BE2C (cell line): ENCODE measurements around the gene FIBP.
"Not testable (repeated sequence)": the region's sequence is repeated elsewhere in the genome, so short reads cannot be mapped to it uniquely, and the experiment has no call there.

Source experiments
- DNase-seq: peaks from one replicate; pipeline ENCODE4 v3.0.0-alpha.2; 2020
- H3K27me3 ChIP-seq: fragments of 250-450 bp; sonication (Bioruptor Pico); 2 replicates; pipeline ENCODE4 v1.5.1; 2020; ENCODE audit warnings: mild to moderate bottlenecking
- H3K36me3 ChIP-seq: fragments of 250-450 bp; sonication (Bioruptor Pico); 2 replicates; pipeline ENCODE4 v1.5.1; 2020; ENCODE audit warnings: mild to moderate bottlenecking
- H3K4me1 ChIP-seq: fragments of 250-450 bp; sonication (Bioruptor Pico); 2 replicates; pipeline ENCODE4 v1.5.1; 2020
- H3K4me3 ChIP-seq: 2 replicates; pipeline ENCODE4 v1.5.1; 2011; ENCODE audit warnings: low read depth, low read length
- H3K9me3 ChIP-seq: fragments of 250-450 bp; sonication (Bioruptor Pico); 2 replicates; pipeline ENCODE4 v1.5.1; 2020
- TF ChIP-seq, protein P1 (sequence below): IDR thresholded peaks from 2 replicates; pipeline ENCODE4 v1.5.1; 2012; ENCODE audit warnings: mild to moderate bottlenecking, low read depth, low read length

Gene FIBP

DNA sequence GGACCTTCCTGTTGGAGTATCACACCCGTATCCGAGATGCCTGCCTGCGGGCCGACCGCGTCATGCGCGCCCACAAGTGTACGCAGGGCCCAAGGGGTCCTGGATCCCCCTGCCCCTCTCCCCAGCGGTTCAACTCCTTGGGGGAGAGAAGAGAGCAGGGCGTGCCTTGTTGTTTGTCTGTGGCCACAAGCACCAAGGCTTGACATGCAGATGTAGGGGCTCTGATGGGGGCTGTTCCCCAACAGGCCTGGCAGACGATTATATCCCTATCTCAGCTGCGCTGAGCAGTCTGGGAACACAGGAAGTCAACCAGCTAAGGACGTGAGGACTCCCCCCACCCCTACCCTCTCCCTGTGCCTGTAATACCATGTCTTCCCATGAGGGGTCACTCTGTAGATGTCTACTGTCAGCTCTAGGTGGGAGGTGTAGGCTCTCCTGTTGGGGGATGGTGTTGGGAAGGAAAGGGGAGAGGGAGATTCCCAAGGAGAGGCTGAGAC, 37.1 kb downstream of the FIBP start:
- no peak for DNase-seq
- Histone ChIP-seq H3K4me3 (no peak overlapping the region), H3K4me1 (no peaks in the 10 kb centered on the region), H3K9me3 (no peaks in the 10 kb centered on the region), H3K27me3 (no peaks in the 10 kb centered on the region), H3K36me3 (peaks cover 41% of the 10 kb centered on the region)
- TF ChIP-seq, protein P1, sequence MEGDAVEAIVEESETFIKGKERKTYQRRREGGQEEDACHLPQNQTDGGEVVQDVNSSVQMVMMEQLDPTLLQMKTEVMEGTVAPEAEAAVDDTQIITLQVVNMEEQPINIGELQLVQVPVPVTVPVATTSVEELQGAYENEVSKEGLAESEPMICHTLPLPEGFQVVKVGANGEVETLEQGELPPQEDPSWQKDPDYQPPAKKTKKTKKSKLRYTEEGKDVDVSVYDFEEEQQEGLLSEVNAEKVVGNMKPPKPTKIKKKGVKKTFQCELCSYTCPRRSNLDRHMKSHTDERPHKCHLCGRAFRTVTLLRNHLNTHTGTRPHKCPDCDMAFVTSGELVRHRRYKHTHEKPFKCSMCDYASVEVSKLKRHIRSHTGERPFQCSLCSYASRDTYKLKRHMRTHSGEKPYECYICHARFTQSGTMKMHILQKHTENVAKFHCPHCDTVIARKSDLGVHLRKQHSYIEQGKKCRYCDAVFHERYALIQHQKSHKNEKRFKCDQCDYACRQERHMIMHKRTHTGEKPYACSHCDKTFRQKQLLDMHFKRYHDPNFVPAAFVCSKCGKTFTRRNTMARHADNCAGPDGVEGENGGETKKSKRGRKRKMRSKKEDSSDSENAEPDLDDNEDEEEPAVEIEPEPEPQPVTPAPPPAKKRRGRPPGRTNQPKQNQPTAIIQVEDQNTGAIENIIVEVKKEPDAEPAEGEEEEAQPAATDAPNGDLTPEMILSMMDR, result peak; percentile 74

DNA sequence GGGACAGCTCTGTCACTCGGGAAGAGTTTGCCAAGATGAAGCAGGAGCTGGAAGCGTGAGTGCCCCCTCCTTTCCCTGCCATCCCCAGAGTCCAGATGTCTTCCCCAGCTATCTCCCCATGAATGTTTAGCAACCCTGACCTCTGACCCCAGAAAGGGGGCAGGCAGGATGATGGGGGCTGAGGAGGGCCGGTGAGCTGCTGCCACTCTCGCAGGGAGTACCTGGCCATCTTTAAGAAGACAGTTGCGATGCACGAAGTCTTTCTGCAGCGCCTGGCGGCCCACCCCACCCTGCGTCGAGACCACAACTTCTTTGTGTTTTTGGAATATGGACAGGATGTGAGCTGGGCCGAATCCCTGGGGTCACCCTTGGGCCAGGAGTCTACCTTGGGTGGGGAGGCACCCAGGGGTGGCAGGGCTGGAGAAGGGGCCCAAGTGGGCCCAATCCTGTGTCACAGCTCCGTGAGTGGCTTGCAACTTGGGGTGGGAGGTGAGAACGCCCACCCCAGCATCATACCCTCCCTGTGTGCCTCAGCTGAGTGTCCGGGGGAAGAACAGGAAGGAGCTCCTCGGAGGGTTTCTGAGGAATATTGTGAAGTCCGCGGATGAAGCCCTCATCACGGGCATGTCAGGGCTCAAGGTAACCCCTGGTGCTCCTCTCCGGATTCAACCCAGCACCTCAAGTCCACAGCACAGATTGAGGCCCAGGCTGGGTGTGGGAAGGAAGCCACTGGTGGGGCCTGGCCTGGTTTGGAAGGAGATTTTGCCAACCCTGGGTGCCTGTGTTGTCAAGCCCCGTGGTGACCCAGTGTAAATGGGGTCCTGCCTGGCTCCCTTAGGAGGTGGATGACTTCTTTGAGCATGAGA, 37.8 kb downstream of the FIBP start:
- no peaks in the 10 kb centered on the region for H3K4me1 ChIP-seq
- H3K9me3 ChIP-seq, result no peaks in the 10 kb centered on the region
- H3K27me3 ChIP-seq, result no peaks in the 10 kb centered on the region
- H3K4me3 ChIP-seq, result no peak overlapping the region
- no peak for DNase-seq
- H3K36me3 ChIP-seq, result peaks cover 34% of the 10 kb centered on the region
- TF ChIP-seq, protein P1, result no peak

DNA sequence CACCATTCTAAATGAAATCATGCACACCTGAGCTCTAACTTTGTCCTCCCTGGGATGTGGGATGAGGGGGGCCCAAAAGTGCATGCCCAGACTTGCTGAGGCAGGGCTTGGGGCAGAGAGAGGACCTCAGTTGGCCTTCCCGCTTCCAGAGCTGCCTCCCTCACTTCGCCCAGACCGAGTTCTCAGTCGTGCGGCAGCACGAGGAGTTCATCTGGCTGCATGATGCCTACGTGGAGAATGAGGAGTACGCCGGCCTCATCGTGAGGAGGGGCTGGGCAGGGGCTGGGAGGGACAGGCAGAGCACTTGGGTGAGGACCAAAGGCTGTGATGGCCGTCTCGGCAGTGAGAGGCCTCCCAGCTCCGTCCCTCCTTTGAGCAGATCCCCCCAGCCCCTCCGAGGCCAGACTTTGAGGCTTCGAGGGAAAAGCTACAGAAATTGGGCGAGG, 38.5 kb downstream of the FIBP start:
- H3K9me3 ChIP-seq, result no peaks in the 10 kb centered on the region
- TF ChIP-seq, protein P1, result no peak

DNA sequence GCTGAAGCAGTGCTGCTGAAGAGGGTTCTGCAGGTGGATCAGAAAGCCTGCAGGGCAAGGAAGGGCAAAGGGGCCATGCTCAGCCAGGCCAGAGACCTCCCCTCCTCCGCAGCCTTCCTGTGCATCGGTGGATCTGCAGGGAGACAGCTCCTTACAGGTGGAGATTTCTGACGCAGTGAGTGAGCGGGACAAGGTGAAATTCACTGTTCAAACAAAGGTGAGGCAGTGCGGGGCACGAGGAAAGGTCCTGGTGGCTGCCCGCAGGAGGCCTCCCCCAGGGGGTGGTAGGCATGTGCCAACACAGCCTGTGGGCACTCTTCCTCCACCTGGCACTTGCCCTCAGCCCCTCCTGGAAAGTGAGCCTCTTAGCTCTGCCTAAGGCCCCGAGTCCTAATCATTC, 38.9 kb downstream of the FIBP start:
- H3K36me3 ChIP-seq, result peaks cover 29% of the 10 kb centered on the region
- TF ChIP-seq, protein P1, result no peak
- no peak overlapping the region for H3K4me3 ChIP-seq
- no peaks in the 10 kb centered on the region for H3K9me3 ChIP-seq
- no peaks in the 10 kb centered on the region for H3K27me3 ChIP-seq
- no peaks in the 10 kb centered on the region for H3K4me1 ChIP-seq
- DNase-seq, result no peak

More for the DNA sequence above, 38.5 kb downstream of the FIBP start:
- DNase-seq, result no peak
- no peak overlapping the region for H3K4me3 ChIP-seq
- no peaks in the 10 kb centered on the region for H3K4me1 ChIP-seq
- H3K36me3 ChIP-seq, result peaks cover 30% of the 10 kb centered on the region
- no peaks in the 10 kb centered on the region for H3K27me3 ChIP-seq

DNA sequence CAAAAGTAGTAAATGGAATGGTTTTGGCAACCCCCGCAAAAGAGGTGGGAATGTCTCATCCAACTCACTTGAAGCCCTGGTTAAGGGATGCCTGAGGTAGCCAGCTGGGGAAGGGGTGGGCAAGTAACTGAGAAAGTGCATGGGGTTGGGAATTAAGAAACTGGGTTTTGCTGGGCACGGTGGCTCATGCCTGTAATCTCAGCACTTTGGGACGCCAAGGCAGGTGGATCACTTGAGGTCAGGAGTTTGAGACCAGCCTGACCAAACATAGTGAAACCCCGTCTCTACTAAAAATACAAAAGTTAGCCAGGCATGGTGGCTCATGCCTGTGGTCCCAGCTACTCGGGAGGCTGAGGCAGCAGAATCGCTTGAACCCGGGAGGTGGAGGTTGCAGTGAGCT, 39.6 kb downstream of the FIBP start:
- not testable (repeated sequence) for H3K9me3 ChIP-seq, H3K4me1 ChIP-seq, H3K4me3 ChIP-seq, H3K27me3 ChIP-seq, DNase-seq
- H3K36me3 ChIP-seq, result peaks cover 22% of the 10 kb centered on the region

DNA sequence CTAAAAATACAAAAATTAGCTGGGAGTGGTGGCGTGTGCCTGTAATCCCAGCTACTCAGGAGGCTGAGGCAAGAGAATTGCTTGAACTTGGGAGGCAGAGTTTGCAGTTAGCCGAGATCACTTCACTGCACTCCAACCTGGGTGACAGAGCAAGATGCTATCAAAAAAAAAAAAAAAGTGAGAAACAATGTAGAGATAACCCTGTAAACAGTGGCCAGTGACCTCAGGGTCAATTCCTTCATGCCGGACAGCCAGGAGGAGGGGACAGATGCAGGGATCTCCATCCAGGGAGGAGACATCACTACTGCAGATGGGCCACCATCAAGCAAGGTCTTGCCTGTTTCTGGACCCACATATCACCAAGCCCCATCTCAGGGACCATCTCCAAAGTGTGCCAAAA, 40.5 kb downstream of the FIBP start:
- no peak overlapping the region for H3K4me3 ChIP-seq
- no peak for DNase-seq
- H3K9me3 ChIP-seq, result no peaks in the 10 kb centered on the region
- H3K4me1 ChIP-seq, result no peaks in the 10 kb centered on the region
- TF ChIP-seq, protein P1, result no peak
- H3K27me3 ChIP-seq, result no peaks in the 10 kb centered on the region
- peaks cover 12% of the 10 kb centered on the region for H3K36me3 ChIP-seq
